OCI-LY1 (cell line): ENCODE data around the gene NISCH.

Experiments
- H2AFZ ChIP-seq: fragments of 200-600 bp; sonication (generic), shearing (Covaris generic); 2 replicates; pipeline ENCODE4 v1.6.0; 2014; ENCODE audit warnings: antibody characterized with exemption, mild to moderate bottlenecking, low read length
- H3F3A ChIP-seq: fragments of 200-600 bp; sonication (generic), shearing (Covaris generic); 2 replicates; pipeline ENCODE4 v1.6.0; 2014; ENCODE audit warnings: mild to moderate bottlenecking, antibody characterized with exemption, low read length, moderate library complexity; ENCODE audit not compliant: insufficient read depth
- H3K27ac ChIP-seq: fragments of 200-600 bp; sonication (generic); 2 replicates; pipeline ENCODE4 v1.5.1; 2014; ENCODE audit warnings: low read length, mixed run types, mild to moderate bottlenecking, low read depth; ENCODE audit not compliant: poor library complexity, severe bottlenecking
- H3K27me3 ChIP-seq: fragments of 200-600 bp; sonication (generic); 2 replicates; pipeline ENCODE4 v1.6.0; 2014; ENCODE audit warnings: antibody characterized with exemption, mild to moderate bottlenecking, low read length, moderate library complexity; ENCODE audit not compliant: insufficient read depth
- H3K36me3 ChIP-seq: fragments of 200-600 bp; sonication (generic); 2 replicates; pipeline ENCODE4 v1.6.1; 2014; ENCODE audit warnings: mild to moderate bottlenecking, antibody characterized with exemption, low read length, moderate library complexity, mixed read lengths; ENCODE audit not compliant: insufficient read depth
- H3K4me1 ChIP-seq: fragments of 200-600 bp; sonication (generic); 2 replicates; pipeline ENCODE4 v1.5.1; 2014; ENCODE audit warnings: mild to moderate bottlenecking, low read length, moderate library complexity; ENCODE audit not compliant: insufficient read depth, severe bottlenecking
- H3K4me2 ChIP-seq: fragments of 200-600 bp; sonication (generic), shearing (Covaris generic); 2 replicates; pipeline ENCODE4 v1.6.1; 2014; ENCODE audit warnings: low read length
- H3K4me3 ChIP-seq: fragments of 200-600 bp; sonication (generic); 2 replicates; pipeline ENCODE4 v1.5.1; 2014; ENCODE audit warnings: low read length, low read depth, mild to moderate bottlenecking, mixed read lengths; ENCODE audit not compliant: poor library complexity, severe bottlenecking
- H3K79me2 ChIP-seq: fragments of 200-600 bp; shearing (Covaris generic); 2 replicates; pipeline ENCODE4 v1.6.1; 2016; ENCODE audit warnings: mixed run types, low read length, mixed read lengths; ENCODE audit not compliant: insufficient read depth
- H3K9ac ChIP-seq: fragments of 200-600 bp; sonication (generic), shearing (Covaris generic); 2 replicates; pipeline ENCODE4 v1.6.1; 2014; ENCODE audit warnings: mild to moderate bottlenecking, low read length, mixed read lengths
- H3K9me2 ChIP-seq: fragments of 200-600 bp; sonication (generic), shearing (Covaris generic); 2 replicates; pipeline ENCODE4 v1.6.1; 2014; ENCODE audit warnings: low read depth, mild to moderate bottlenecking, low read length, mixed read lengths
- H3K9me3 ChIP-seq: fragments of 200-600 bp; shearing (Covaris generic); 2 replicates; pipeline ENCODE4 v1.6.1; 2014; ENCODE audit warnings: low read length, mixed read lengths
- H4K20me1 ChIP-seq: fragments of 200-600 bp; sonication (generic), shearing (Covaris generic); 2 replicates; pipeline ENCODE4 v1.6.0; 2016; ENCODE audit warnings: mild to moderate bottlenecking, low read length; ENCODE audit not compliant: insufficient read depth
- EZH2 ChIP-seq: fragments of 200-600 bp; sonication (generic), shearing (Covaris generic); IDR thresholded peaks from 2 replicates; pipeline ENCODE4 v1.8.0; 2017; ENCODE audit warnings: borderline replicate concordance, mixed run types, mild to moderate bottlenecking, antibody characterized with exemption, low read length, moderate library complexity, mixed read lengths
- TF ChIP-seq, protein P1 (sequence below): fragments of 200-600 bp; sonication (generic), shearing (Covaris generic); IDR thresholded peaks from 2 replicates; pipeline ENCODE4 v1.5.1; 2017; ENCODE audit warnings: mild to moderate bottlenecking, antibody characterized with exemption, low read length, moderate library complexity, mixed read lengths

Gene NISCH

DNA sequence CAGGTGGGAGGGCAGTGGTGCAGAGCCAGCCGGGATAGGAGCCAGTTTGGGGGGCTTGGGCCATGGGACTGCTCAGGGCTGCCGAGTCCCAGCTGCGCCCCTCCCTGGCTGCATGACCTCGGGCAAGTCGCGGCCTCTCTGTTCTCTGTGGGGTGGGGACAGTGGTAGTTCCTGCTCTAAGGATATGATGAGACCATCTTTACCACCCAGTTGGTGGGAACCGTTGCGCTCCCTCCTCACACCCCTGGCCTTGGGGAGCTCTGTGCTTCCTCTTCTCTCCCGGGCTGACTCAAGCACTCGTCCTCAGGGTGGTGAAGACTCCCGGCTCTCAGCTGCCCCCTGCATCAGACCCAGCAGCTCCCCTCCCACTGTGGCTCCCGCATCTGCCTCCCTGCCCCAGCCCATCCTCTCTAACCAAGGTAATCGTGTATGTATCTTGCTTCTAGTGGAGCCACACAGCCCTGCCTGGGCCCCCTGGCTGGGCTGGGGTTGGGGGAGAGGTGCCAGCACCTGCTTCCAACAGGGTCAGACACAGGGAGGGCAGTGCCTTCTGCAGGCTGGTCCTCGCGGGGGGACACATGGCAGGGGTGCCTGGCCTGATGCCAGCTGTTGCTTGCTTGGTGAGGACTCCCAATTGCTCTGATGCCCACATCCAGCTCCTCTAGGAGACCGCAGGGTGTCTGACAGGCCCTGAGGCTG is 24.6 kb downstream of the NISCH start:
- H3F3A ChIP-seq: no peaks in the 10 kb centered on the region
- H3K9me3 ChIP-seq: no peaks in the 10 kb centered on the region
- H3K27ac ChIP-seq: no peak overlapping the region
- H3K9me2 ChIP-seq: no peaks in the 10 kb centered on the region
- no peaks in the 10 kb centered on the region for H4K20me1 ChIP-seq
- no peak overlapping the region for H3K9ac ChIP-seq
- no peaks in the 10 kb centered on the region for H3K4me1 ChIP-seq
- H2AFZ ChIP-seq: no peak overlapping the region
- no peak overlapping the region for H3K4me3 ChIP-seq
- TF ChIP-seq, protein P1, sequence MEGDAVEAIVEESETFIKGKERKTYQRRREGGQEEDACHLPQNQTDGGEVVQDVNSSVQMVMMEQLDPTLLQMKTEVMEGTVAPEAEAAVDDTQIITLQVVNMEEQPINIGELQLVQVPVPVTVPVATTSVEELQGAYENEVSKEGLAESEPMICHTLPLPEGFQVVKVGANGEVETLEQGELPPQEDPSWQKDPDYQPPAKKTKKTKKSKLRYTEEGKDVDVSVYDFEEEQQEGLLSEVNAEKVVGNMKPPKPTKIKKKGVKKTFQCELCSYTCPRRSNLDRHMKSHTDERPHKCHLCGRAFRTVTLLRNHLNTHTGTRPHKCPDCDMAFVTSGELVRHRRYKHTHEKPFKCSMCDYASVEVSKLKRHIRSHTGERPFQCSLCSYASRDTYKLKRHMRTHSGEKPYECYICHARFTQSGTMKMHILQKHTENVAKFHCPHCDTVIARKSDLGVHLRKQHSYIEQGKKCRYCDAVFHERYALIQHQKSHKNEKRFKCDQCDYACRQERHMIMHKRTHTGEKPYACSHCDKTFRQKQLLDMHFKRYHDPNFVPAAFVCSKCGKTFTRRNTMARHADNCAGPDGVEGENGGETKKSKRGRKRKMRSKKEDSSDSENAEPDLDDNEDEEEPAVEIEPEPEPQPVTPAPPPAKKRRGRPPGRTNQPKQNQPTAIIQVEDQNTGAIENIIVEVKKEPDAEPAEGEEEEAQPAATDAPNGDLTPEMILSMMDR: no peak
- TF ChIP-seq EZH2: no peak
- peaks cover 77% of the 10 kb centered on the region for H3K36me3 ChIP-seq
- no peaks in the 10 kb centered on the region for H3K79me2 ChIP-seq
- H3K4me2 ChIP-seq: no peak overlapping the region
- H3K27me3 ChIP-seq: no peaks in the 10 kb centered on the region

DNA sequence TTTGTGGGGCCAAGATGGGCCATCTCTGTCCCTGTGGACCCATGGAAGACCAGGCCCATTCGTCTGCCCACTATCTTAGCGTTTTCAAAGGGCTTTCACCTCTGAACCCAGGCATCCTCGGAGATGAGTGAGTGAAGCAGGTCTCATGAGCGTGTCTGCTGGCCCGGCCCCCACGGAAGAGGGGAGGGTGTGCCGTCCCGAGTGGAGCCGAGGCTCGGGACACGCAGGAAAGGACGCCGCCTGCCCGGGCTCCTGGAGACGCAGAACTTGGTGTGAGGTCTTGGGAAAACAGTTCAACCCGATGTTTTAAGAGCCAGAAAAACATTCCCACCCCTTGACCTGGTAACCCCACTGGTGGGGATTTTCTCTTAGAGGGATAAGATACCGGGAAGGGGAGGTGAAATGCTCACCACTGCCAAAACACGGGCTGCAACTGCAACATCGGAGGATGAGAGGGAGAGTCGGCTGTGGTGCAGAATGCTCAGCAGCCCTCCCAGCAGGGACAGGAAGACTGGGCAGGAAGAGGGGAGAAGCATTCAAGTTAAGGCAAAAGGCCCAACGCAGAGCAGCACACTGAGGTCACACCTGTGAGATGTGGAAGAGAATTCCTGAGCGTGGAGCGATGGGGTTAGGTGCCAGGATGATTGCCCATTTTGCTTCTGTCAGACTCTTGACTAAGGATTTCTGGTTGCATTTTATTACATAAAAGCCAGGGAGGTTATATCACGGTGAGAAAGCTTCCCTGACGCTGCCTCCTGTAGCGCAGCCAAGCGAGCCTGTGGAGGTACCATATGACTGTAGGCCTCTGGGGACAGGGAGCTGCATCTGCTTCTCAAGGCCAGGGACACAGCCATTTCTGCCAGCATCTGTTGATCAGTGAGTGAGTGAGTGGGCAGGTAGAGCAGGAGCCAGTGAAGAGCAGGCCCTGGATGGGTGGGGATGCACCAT is 25.6 kb downstream of the NISCH start:
- Histone ChIP-seq H3K9ac (no peak overlapping the region), H3K36me3 (peaks cover 69% of the 10 kb centered on the region), H3K79me2 (no peaks in the 10 kb centered on the region), H3F3A (no peaks in the 10 kb centered on the region), H4K20me1 (no peaks in the 10 kb centered on the region), H3K4me2 (no peak overlapping the region), H3K4me1 (no peaks in the 10 kb centered on the region), H3K9me3 (no peaks in the 10 kb centered on the region), H3K27me3 (no peaks in the 10 kb centered on the region), H3K4me3 (no peak overlapping the region), H2AFZ (no peak overlapping the region), H3K27ac (no peak overlapping the region), H3K9me2 (no peaks in the 10 kb centered on the region)
- TF ChIP-seq EZH2: no peak
- TF ChIP-seq, protein P1: no peak

DNA sequence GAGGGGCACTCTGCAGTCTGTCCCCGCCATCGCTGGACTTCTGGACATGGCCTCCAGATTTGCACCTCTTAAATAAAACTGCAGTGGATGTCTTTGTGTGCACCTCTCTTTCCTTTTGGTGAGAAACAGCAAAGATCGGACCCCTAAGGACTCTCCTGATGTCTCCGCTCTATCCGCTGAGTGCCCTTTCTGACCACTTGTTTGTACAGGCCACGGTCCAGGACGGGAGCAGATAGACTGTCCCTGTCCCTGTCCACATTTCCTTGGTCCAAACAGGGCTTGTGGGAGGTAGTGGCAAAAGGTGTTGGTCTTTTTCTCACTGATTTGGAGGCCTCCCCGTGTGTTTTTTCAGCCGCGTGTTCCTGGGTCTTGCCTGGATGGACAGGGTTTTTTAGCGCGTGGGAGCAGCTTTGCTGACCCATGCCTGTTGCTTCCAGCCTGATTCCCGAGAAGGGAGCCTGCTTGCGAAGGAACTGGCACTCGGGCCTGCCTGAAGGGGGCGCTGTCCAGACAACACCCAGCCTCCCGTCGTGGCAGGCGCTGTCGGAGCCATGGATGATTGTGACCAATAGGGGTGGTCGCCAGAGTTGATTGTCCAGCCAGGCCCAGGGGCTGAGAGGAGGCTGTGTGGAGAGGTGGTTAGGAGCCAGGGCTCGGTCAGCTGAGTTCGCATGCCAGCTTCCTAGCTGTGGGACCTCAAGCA is 26.6 kb downstream of the NISCH start:
- Histone ChIP-seq H3K9me2 (no peaks in the 10 kb centered on the region), H3F3A (no peaks in the 10 kb centered on the region), H3K79me2 (no peaks in the 10 kb centered on the region), H3K27ac (no peak overlapping the region), H3K9me3 (no peaks in the 10 kb centered on the region), H3K27me3 (no peaks in the 10 kb centered on the region), H2AFZ (no peak overlapping the region), H3K9ac (no peak overlapping the region), H3K36me3 (peaks cover 68% of the 10 kb centered on the region), H3K4me1 (no peaks in the 10 kb centered on the region), H3K4me2 (no peak overlapping the region), H3K4me3 (no peak overlapping the region), H4K20me1 (no peaks in the 10 kb centered on the region)
- TF ChIP-seq, protein P1: peak; percentile 53
- TF ChIP-seq EZH2: no peak
